Measurements from ENCODE around the gene PNMA6E. TPM values are rescaled to one million over a fixed set of nuclear protein-coding genes. Genes with fewer than 3 reads are reported as not detected.

Gene PNMA6E
- polyA plus RNA-seq, 3 donors from 2014 or later = not detected

DNA sequence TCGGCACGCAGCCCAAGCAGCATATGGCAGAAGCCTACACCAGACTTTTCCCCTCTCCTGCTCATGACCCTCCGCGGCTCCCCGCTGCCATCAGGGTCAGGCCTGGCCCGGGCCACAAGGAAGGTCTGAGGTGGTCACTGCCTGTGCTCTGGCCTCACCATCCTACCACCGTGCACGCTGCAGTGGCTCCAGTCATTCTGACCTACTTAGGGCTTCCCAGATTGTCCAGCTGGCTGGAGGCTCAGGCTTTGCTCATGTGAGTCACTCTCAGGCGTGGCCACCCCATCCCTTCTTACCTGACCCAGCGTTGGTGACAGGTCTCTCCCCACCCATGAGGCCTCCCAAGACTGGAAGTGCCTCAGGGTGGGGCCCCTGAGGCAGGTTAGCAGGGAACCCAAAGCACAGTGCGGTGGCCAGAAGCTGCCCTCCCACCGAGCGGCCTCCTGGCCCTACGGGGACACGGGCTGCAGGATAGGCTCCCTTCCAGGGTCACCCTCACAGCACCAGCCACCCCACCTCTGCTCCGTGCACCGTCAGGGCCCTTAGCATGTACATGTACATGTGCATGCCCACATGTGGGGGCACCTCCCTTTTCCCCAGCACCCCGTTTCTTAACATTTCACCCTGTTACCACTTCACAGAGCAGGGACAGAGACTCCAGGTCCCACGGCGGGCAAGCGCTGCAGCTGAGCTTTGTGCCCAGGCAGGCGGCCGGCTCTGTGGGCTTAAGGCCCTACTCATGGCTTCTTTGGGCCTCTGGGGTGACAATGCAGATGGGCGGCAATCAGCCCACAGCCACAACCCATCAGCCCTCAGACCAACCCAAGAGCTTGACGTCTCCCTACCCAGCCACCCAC lies 42.6 kb upstream of the PNMA6E start:
- no peaks in the 10 kb centered on the region for H3K27me3 Mint-ChIP-seq (ENCODE audit: low read depth in 3 of 3)
- H3K4me1 Mint-ChIP-seq = no peaks in the 10 kb centered on the region
- no peak overlapping the region for H3K4me3 Mint-ChIP-seq
- H3K36me3 Mint-ChIP-seq = no peaks in the 10 kb centered on the region
- no peak overlapping the region for H3K27ac Mint-ChIP-seq
- no peaks in the 10 kb centered on the region for H3K9me3 Mint-ChIP-seq
- DNase-seq = no peak

- no peaks in the 10 kb centered on the region for H3K27me3 Mint-ChIP-seq (ENCODE audit: low read depth in 3 of 3)
- H3K4me3 Mint-ChIP-seq = no peak overlapping the region
- no peak for DNase-seq
- no peaks in the 10 kb centered on the region for H3K9me3 Mint-ChIP-seq
- H3K4me1 Mint-ChIP-seq = no peaks in the 10 kb centered on the region
- no peaks in the 10 kb centered on the region for H3K36me3 Mint-ChIP-seq
- H3K27ac Mint-ChIP-seq = no peak overlapping the region
Observed at GRCh38 chrX:153442463-153442862, 41.3 kb upstream of the PNMA6E start.

DNA sequence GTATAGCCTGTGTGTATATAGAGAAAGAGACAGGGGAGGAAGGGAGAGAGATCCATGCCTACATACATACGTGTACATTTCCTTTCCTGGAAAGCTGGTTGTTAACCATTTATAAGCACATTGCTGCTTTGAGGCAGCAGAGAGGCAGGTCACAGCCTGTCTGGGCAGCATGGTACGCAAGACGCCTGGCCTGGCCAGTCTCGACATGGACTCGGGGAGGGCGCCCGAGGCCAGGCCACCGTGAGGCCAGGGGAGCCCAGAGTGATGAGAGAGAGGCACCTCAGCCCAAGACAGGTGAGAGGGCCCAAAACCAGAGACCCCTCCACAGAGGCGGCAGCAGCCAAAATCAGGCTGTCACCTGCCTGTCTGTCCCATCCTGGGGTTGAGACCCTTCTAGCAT lies 40.8 kb upstream of the PNMA6E start:
- Mint-ChIP-seq H3K4me3 (no peak overlapping the region), H3K4me1 (no peaks in the 10 kb centered on the region), H3K27me3 (ENCODE audit: low read depth in 3 of 3) (no peaks in the 10 kb centered on the region), H3K9me3 (no peaks in the 10 kb centered on the region), H3K27ac (no peak overlapping the region), H3K36me3 (no peaks in the 10 kb centered on the region)
- no peak for DNase-seq

DNA sequence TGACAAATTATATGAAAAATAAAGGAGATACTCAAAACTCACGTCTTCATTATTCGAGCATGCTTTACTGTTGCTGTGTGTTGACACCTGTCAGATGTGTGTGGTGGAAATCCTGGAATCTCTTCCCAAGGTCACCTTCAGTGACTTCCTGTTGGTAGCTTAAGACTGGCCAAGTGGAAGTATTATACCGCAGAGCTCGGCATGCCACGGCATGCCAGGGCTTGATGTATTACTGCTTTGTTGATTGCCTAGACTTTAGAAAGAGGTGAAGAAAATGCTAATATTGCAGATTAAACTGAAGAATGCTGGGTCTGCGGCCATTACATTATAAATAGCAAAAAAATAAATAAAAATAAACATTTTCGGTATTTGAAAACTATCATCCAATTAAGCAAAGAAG lies 40.1 kb upstream of the PNMA6E start:
- Mint-ChIP-seq H3K4me3 (no peak overlapping the region), H3K36me3 (no peaks in the 10 kb centered on the region), H3K27ac (no peak overlapping the region), H3K9me3 (no peaks in the 10 kb centered on the region), H3K4me1 (no peaks in the 10 kb centered on the region), H3K27me3 (ENCODE audit: low read depth in 3 of 3) (no peaks in the 10 kb centered on the region)
- DNase-seq = no peak

DNA sequence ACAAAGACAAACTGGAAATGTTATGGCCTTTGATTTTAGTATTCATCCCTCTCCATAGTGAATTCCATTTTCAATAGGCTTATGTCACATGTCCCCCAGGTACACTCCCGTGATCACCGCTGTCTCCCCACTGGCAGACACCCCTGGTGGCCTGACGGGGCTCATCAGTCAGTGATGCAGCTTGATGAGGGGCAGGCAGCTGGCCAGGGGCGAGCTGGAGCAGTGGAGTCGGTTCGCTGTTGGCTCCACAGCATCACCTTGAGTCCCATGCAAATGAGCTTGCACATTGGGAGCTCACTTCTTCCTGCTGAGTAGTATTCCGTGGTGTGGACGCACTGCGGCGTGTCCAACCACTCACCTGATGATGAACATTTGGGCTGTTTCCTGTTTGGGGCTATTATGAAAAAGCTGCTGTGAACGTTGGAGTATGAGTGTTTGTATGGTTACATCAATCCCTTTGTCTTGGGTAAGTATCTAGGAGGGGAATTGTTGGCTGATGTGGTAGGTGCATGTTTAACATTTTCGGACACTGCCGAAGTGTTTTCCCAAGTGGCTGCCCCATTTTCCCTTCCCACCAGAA lies 39.5 kb upstream of the PNMA6E start:
- H3K4me1 Mint-ChIP-seq = no peaks in the 10 kb centered on the region
- no peak overlapping the region for H3K27ac Mint-ChIP-seq
- no peak overlapping the region for H3K4me3 Mint-ChIP-seq
- no peaks in the 10 kb centered on the region for H3K36me3 Mint-ChIP-seq
- no peak for DNase-seq
- peaks cover 0 to 2% (median 0%) of the 10 kb centered on the region in 3 donors for H3K27me3 Mint-ChIP-seq (ENCODE audit: low read depth in 3 of 3)
- H3K9me3 Mint-ChIP-seq = no peaks in the 10 kb centered on the region

DNA sequence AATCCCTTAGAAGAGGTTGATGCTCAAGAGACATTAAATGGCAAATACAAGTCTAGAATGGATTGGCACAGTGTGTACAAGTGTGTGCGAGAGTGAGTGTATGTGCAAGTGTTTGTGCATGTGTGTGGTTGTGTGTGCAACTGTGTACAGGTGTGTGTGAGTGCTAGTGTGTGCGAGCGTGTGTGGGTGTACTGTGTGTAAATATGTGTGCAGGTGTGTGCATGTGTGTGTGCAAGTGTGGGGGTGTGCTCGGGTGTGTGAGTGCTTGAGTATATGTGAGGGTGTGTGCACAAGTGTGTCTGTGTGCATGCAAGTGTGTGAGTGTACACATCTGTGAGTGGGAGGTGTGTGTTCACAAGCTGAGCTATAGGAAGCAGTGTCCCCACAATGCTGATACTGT lies 38.8 kb upstream of the PNMA6E start:
- no peaks in the 10 kb centered on the region for H3K4me1 Mint-ChIP-seq
- no peak overlapping the region for H3K4me3 Mint-ChIP-seq
- H3K9me3 Mint-ChIP-seq = no peaks in the 10 kb centered on the region

DNA sequence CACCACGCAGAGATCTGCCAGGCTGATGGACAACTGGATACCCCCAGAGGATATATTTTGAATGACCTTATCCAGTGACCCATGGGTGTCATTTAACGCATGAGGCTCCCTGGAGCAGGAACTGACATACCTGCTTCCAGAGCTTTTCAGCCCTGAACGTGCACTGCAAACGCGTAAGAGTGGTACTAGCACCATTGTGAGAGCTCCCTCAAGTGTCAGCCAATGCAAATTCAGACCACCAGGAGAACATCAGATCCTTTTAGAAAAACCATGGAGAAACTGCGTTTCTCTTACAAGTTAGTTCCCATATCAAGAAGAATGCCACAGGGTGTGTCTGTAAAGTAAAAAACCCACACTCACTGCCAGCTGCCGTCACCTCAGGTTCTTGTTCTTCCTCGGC lies 37.4 kb upstream of the PNMA6E start:
- DNase-seq = no peak
- Mint-ChIP-seq H3K4me1 (no peaks in the 10 kb centered on the region), H3K9me3 (no peaks in the 10 kb centered on the region), H3K4me3 (no peak overlapping the region), H3K36me3 (no peaks in the 10 kb centered on the region), H3K27ac (no peak overlapping the region), H3K27me3 (ENCODE audit: low read depth in 3 of 3) (peaks cover 0 to 2% (median 2%) of the 10 kb centered on the region in 3 donors)

More for the DNA sequence above, 38.8 kb upstream of the PNMA6E start:
- H3K27ac Mint-ChIP-seq = no peak overlapping the region
- no peak for DNase-seq
- H3K27me3 Mint-ChIP-seq (ENCODE audit: low read depth in 3 of 3) = peaks cover 0 to 2% (median 2%) of the 10 kb centered on the region in 3 donors
- H3K36me3 Mint-ChIP-seq = no peaks in the 10 kb centered on the region

GRCh38 chrX:153435845-153436244 lies 34.7 kb upstream of the PNMA6E start:
- Mint-ChIP-seq H3K4me3 (no peak overlapping the region), H3K27ac (no peak overlapping the region), H3K9me3 (no peaks in the 10 kb centered on the region), H3K27me3 (ENCODE audit: low read depth in 3 of 3) (peaks cover 0 to 6% (median 2%) of the 10 kb centered on the region in 3 donors), H3K4me1 (no peaks in the 10 kb centered on the region), H3K36me3 (no peaks in the 10 kb centered on the region)
- DNase-seq = no peak

DNA sequence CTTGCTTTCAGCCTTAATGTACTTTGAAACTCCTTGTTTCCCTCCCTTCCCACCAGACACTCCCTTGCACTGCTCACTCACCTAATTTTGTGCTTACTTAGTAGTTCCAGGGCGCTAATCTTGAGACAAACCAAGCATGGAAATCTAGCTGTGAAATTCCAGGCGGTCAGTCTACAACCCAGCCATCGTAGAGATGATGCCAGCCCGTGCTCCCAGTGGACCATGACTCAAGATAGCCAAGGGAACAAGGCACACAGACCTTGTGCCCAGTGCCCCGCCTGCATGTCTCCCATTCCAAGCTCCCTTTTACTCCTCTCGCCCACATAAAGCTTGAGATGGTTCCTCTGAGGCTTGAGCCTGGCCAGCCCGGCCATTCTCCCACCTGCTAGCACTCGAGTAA lies 33.7 kb upstream of the PNMA6E start:
- Mint-ChIP-seq H3K4me3 (no peak overlapping the region), H3K9me3 (no peaks in the 10 kb centered on the region), H3K27me3 (ENCODE audit: low read depth in 3 of 3) (peaks cover 0 to 6% (median 2%) of the 10 kb centered on the region in 3 donors), H3K36me3 (no peaks in the 10 kb centered on the region), H3K4me1 (no peaks in the 10 kb centered on the region), H3K27ac (no peak overlapping the region)
- no peak for DNase-seq

DNA sequence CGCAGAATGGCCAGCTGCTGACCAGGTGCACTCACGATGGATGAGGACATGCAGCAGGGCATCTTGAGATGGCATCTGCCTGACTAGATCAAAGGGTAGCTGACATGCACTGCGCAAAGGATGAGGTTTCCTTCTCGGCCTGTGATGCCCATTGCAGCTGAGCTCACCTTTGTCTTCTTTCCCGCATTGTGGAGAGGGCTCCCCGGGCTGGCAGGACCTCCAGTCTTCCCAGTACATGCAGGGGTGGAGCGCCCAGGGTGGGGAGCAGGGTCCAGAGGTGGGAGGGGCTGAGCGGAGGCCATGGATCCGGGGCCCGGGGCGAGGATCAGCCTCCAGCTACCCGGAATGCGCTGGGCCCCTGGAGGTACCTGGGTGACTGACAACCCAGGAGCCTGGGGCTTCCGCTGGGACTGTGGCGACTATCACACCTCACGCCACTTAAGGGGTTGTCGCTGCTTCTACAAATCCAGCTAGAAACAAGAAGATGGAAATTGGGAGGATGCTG lies 32.7 kb upstream of the PNMA6E start:
- Mint-ChIP-seq H3K4me3 (no peak overlapping the region), H3K36me3 (no peaks in the 10 kb centered on the region), H3K9me3 (no peaks in the 10 kb centered on the region), H3K27ac (no peak overlapping the region), H3K4me1 (no peaks in the 10 kb centered on the region), H3K27me3 (ENCODE audit: low read depth in 3 of 3) (peaks cover 0 to 6% (median 2%) of the 10 kb centered on the region in 3 donors)
- no peak for DNase-seq

- no peak for DNase-seq
- H3K4me3 Mint-ChIP-seq = no peak overlapping the region
- no peak overlapping the region for H3K27ac Mint-ChIP-seq
- no peaks in the 10 kb centered on the region for H3K36me3 Mint-ChIP-seq
- no peaks in the 10 kb centered on the region for H3K4me1 Mint-ChIP-seq
- peaks cover 0 to 6% (median 2%) of the 10 kb centered on the region in 3 donors for H3K27me3 Mint-ChIP-seq (ENCODE audit: low read depth in 3 of 3)
- no peaks in the 10 kb centered on the region for H3K9me3 Mint-ChIP-seq
Observed at GRCh38 chrX:153433161-153433680, 32.1 kb upstream of the PNMA6E start.

DNA sequence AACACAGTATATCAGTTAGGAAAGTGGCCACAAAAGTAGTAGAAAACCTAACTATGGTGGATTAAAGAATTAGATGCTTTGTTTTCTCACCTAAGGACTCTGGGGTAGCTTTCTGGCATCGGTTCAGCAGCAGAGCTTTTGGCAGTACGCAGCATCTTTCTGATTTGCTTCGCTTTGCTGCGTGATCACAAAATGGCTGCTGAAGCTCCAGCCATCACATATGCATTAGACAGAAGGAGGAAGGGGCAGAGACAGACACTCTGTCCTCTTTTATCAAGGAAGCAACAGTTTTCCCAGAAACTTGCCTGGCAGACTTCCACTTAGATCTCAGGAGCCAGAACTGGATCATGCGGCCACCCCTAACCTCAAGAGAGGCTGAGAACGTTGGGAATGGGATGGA lies 29.6 kb upstream of the PNMA6E start:
- Mint-ChIP-seq H3K4me1 (no peaks in the 10 kb centered on the region), H3K27me3 (ENCODE audit: low read depth in 3 of 3) (peaks cover 0 to 6% (median 2%) of the 10 kb centered on the region in 3 donors), H3K27ac (no peak overlapping the region), H3K36me3 (peaks cover 0 to 3% (median 0%) of the 10 kb centered on the region in 3 donors), H3K4me3 (no peak overlapping the region), H3K9me3 (peaks cover 0 to 2% (median 0%) of the 10 kb centered on the region in 6 donors)
- DNase-seq = no peak

DNA sequence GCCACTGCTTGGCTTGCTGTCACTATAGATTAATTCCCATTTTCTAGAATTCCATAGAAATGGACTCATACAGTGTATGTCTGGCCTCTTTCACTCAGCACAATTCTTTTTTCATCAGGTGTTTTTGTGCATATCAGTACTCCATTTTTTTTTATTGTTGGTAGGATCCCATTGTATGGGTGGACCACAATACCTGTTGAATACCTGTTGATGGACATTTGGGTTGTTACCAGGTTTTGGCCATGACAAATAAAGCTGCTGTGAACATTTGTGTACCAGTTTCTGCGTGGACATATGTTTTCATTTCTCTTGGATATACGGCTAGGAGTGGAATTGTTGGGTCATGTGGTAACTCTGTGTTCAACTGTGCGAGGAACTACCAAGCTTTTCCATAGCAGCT lies 25.1 kb upstream of the PNMA6E start:
- H3K27ac Mint-ChIP-seq = no peak overlapping the region
- H3K36me3 Mint-ChIP-seq = peaks cover 0 to 3% (median 0%) of the 10 kb centered on the region in 3 donors
- peaks cover 0 to 2% (median 0%) of the 10 kb centered on the region in 6 donors for H3K9me3 Mint-ChIP-seq
- no peak for DNase-seq
- H3K4me1 Mint-ChIP-seq = no peaks in the 10 kb centered on the region
- H3K27me3 Mint-ChIP-seq (ENCODE audit: low read depth in 3 of 3) = peaks cover 0 to 4% (median 2%) of the 10 kb centered on the region in 3 donors
- no peak overlapping the region for H3K4me3 Mint-ChIP-seq

- H3K27ac Mint-ChIP-seq = no peak overlapping the region
- H3K27me3 Mint-ChIP-seq (ENCODE audit: low read depth in 3 of 3) = peaks cover 0 to 2% (median 2%) of the 10 kb centered on the region in 3 donors
- H3K36me3 Mint-ChIP-seq = peaks cover 0 to 3% (median 0%) of the 10 kb centered on the region in 3 donors
- no peak overlapping the region for H3K4me3 Mint-ChIP-seq
- peaks cover 0 to 2% (median 0%) of the 10 kb centered on the region in 6 donors for H3K9me3 Mint-ChIP-seq
- H3K4me1 Mint-ChIP-seq = no peaks in the 10 kb centered on the region
- no peak for DNase-seq
Observed at GRCh38 chrX:153423652-153424051, 22.5 kb upstream of the PNMA6E start.
